ENCODE data around the gene RNF213. TPM values are rescaled to one million over a fixed set of nuclear protein-coding genes. Genes with fewer than 3 reads are reported as not detected.
"Not testable (repeated sequence)": the region's sequence is repeated elsewhere in the genome, so short reads cannot be mapped to it uniquely, and the experiment has no call there.

RNF213 gene
- polyA plus RNA-seq, 12 donors, result 27.9 to 64.9 (median 35.8) TPM; not detected in 1

GRCh38 chr17:80223142-80223815 is 37.4 kb upstream of the RNF213 start:
- DNase-seq, result no peak

- DNase-seq, result no peak
These were observed 36.7 kb upstream of the RNF213 start for GRCh38 chr17:80223838-80224497.

GRCh38 chr17:80224683-80225082 is 36.0 kb upstream of the RNF213 start:
- DNase-seq, result no peak

GRCh38 chr17:80225230-80225629 is 35.4 kb upstream of the RNF213 start:
- no peak for DNase-seq

- no peak for DNase-seq
These were observed 33.5 kb upstream of the RNF213 start for GRCh38 chr17:80227156-80227555.

GRCh38 chr17:80227666-80228065 is 33.0 kb upstream of the RNF213 start:
- DNase-seq, result no peak

GRCh38 chr17:80228477-80228876 is 32.2 kb upstream of the RNF213 start:
- no peak for DNase-seq

- no peak for DNase-seq
These were observed 31.6 kb upstream of the RNF213 start for GRCh38 chr17:80229011-80229410.

GRCh38 chr17:80232438-80232837 is 28.2 kb upstream of the RNF213 start:
- no peak for DNase-seq

GRCh38 chr17:80233202-80233601 is 27.4 kb upstream of the RNF213 start:
- DNase-seq, result no peak

GRCh38 chr17:80236911-80237310 is 23.7 kb upstream of the RNF213 start:
- DNase-seq, result no peak

GRCh38 chr17:80237386-80237785 is 23.3 kb upstream of the RNF213 start:
- no peak for DNase-seq

- no peak for DNase-seq
These were observed 18.1 kb upstream of the RNF213 start for GRCh38 chr17:80242505-80242904.

- no peak for DNase-seq
These were observed 16.9 kb upstream of the RNF213 start for GRCh38 chr17:80243526-80244433.

- DNase-seq, result not testable (repeated sequence)
These were observed 16.2 kb upstream of the RNF213 start for GRCh38 chr17:80244448-80244847.

GRCh38 chr17:80244871-80245509 is 15.7 kb upstream of the RNF213 start:
- no peak for DNase-seq

GRCh38 chr17:80245566-80246265 is 14.9 kb upstream of the RNF213 start:
- DNase-seq, result no peak

GRCh38 chr17:80246266-80246681 is 14.4 kb upstream of the RNF213 start:
- no peak for DNase-seq

GRCh38 chr17:80246726-80247125 is 13.9 kb upstream of the RNF213 start:
- DNase-seq, result no peak

- DNase-seq, result no peak
These were observed 13.1 kb upstream of the RNF213 start for GRCh38 chr17:80247561-80247960.
